Duodenal mucosa (tissue), 2 donors: ENCODE results near the gene SIL1.
"Not testable (repeated sequence)": the region's sequence is repeated elsewhere in the genome, so short reads cannot be mapped to it uniquely, and the experiment has no call there.

Source experiments
- H3K27ac ChIP-seq: one replicate; pipeline ENCODE4 v1.7.0; 2013; ENCODE audit warnings: low read depth, low read length
- H3K27me3 ChIP-seq, 2 donors: one replicate each; pipeline ENCODE4 v1.7.0; 2013; ENCODE audit warnings: low read length in 2 of 2, control low read depth in 1 of 2; ENCODE audit not compliant: insufficient read depth in 2 of 2, control insufficient read depth in 1 of 2
- H3K36me3 ChIP-seq, 2 donors: one replicate each; pipeline ENCODE4 v1.7.0; 2013; ENCODE audit warnings: low read length in 2 of 2, control low read depth in 1 of 2; ENCODE audit not compliant: insufficient read depth in 2 of 2, control insufficient read depth in 1 of 2
- H3K4me1 ChIP-seq, 2 donors: one replicate each; pipeline ENCODE4 v1.7.0; 2013; ENCODE audit warnings: low read length in 2 of 2, control low read depth in 1 of 2; ENCODE audit not compliant: insufficient read depth in 2 of 2, control insufficient read depth in 1 of 2
- H3K4me3 ChIP-seq, 2 donors: one replicate each; pipeline ENCODE4 v1.7.0; 2013; ENCODE audit warnings: low read length in 2 of 2, low read depth in 1 of 2
- H3K9ac ChIP-seq, 2 donors: one replicate each; pipeline ENCODE4 v1.7.0; 2013; ENCODE audit warnings: low read length in 2 of 2, low read depth in 1 of 2
- H3K9me3 ChIP-seq, 2 donors: one replicate each; pipeline ENCODE4 v1.7.0; 2013; ENCODE audit warnings: low read length in 2 of 2, control low read depth in 1 of 2; ENCODE audit not compliant: control insufficient read depth in 1 of 2

Gene SIL1

GRCh38 chr5:139040081-139040480 is 158.1 kb downstream of the SIL1 start:
- Histone ChIP-seq H3K9ac (no peak overlapping the region), H3K9me3 (no peaks in the 10 kb centered on the region), H3K27me3 (no peaks in the 10 kb centered on the region), H3K27ac (no peak overlapping the region), H3K36me3 (peaks cover 0 to 15% of the 10 kb centered on the region in 2 donors), H3K4me3 (no peak overlapping the region), H3K4me1 (no peaks in the 10 kb centered on the region)

GRCh38 chr5:139038613-139039305 is 159.4 kb downstream of the SIL1 start:
- H3K9ac ChIP-seq = no peak overlapping the region
- H3K36me3 ChIP-seq = peaks cover 0 to 15% of the 10 kb centered on the region in 2 donors
- no peaks in the 10 kb centered on the region for H3K4me1 ChIP-seq
- no peak overlapping the region for H3K4me3 ChIP-seq
- H3K9me3 ChIP-seq = no peaks in the 10 kb centered on the region
- H3K27me3 ChIP-seq = no peaks in the 10 kb centered on the region
- H3K27ac ChIP-seq = no peak overlapping the region

- Histone ChIP-seq H3K4me3 (no peak overlapping the region), H3K27me3 (no peaks in the 10 kb centered on the region), H3K9me3 (no peaks in the 10 kb centered on the region), H3K36me3 (peaks cover 0 to 11% of the 10 kb centered on the region in 2 donors), H3K9ac (no peak overlapping the region), H3K27ac (no peak overlapping the region), H3K4me1 (no peaks in the 10 kb centered on the region)
These were observed 160.4 kb downstream of the SIL1 start for GRCh38 chr5:139037732-139038131.

- H3K36me3 ChIP-seq, H3K27me3 ChIP-seq, H3K27ac ChIP-seq, H3K9ac ChIP-seq, H3K4me3 ChIP-seq, H3K9me3 ChIP-seq, H3K4me1 ChIP-seq: not testable (repeated sequence)
These were observed 161.8 kb downstream of the SIL1 start for GRCh38 chr5:139036332-139036731.

GRCh38 chr5:139027150-139027549 is 171.0 kb downstream of the SIL1 start:
- H3K9ac ChIP-seq = no peak overlapping the region
- no peaks in the 10 kb centered on the region for H3K27me3 ChIP-seq
- no peak overlapping the region for H3K4me3 ChIP-seq
- no peaks in the 10 kb centered on the region for H3K9me3 ChIP-seq
- no peaks in the 10 kb centered on the region for H3K4me1 ChIP-seq
- H3K27ac ChIP-seq = no peak overlapping the region
- H3K36me3 ChIP-seq = peaks cover 0 to 19% of the 10 kb centered on the region in 2 donors

GRCh38 chr5:139025651-139026050 is 172.5 kb downstream of the SIL1 start:
- H3K4me1 ChIP-seq = no peaks in the 10 kb centered on the region
- H3K36me3 ChIP-seq = peaks cover 5 to 31% of the 10 kb centered on the region in 2 donors
- H3K9ac ChIP-seq = no peak overlapping the region
- no peaks in the 10 kb centered on the region for H3K9me3 ChIP-seq
- no peak overlapping the region for H3K27ac ChIP-seq
- H3K27me3 ChIP-seq = no peaks in the 10 kb centered on the region
- no peak overlapping the region for H3K4me3 ChIP-seq

- Histone ChIP-seq H3K9me3 (no peaks in the 10 kb centered on the region), H3K27me3 (no peaks in the 10 kb centered on the region), H3K9ac (no peak overlapping the region), H3K4me1 (no peaks in the 10 kb centered on the region), H3K36me3 (peaks cover 9 to 47% of the 10 kb centered on the region in 2 donors), H3K4me3 (no peak overlapping the region), H3K27ac (no peak overlapping the region)
These were observed 174.9 kb downstream of the SIL1 start for GRCh38 chr5:139023286-139023685.

- Histone ChIP-seq H3K36me3 (peaks cover 9 to 47% of the 10 kb centered on the region in 2 donors), H3K9me3 (no peaks in the 10 kb centered on the region), H3K4me1 (no peaks in the 10 kb centered on the region), H3K27me3 (no peaks in the 10 kb centered on the region), H3K4me3 (no peak overlapping the region), H3K27ac (no peak overlapping the region), H3K9ac (no peak overlapping the region)
These were observed 175.6 kb downstream of the SIL1 start for GRCh38 chr5:139022528-139022927.

GRCh38 chr5:139021346-139021745 is 176.8 kb downstream of the SIL1 start:
- Histone ChIP-seq H3K4me3 (no peak overlapping the region), H3K27ac (no peak overlapping the region), H3K9ac (no peak overlapping the region), H3K36me3 (peaks cover 9 to 47% of the 10 kb centered on the region in 2 donors), H3K4me1 (no peaks in the 10 kb centered on the region), H3K27me3 (no peaks in the 10 kb centered on the region), H3K9me3 (no peaks in the 10 kb centered on the region)

GRCh38 chr5:139019880-139020279 is 178.3 kb downstream of the SIL1 start:
- H3K27me3 ChIP-seq = no peaks in the 10 kb centered on the region
- no peak overlapping the region for H3K27ac ChIP-seq
- no peaks in the 10 kb centered on the region for H3K4me1 ChIP-seq
- peaks cover 9 to 42% of the 10 kb centered on the region in 2 donors for H3K36me3 ChIP-seq
- H3K9ac ChIP-seq = no peak overlapping the region
- H3K9me3 ChIP-seq = no peaks in the 10 kb centered on the region
- H3K4me3 ChIP-seq = no peak overlapping the region
